Heart left ventricle (tissue), 16 donors: ENCODE data around the gene P2RX6. TPM values are rescaled to one million over a fixed set of nuclear protein-coding genes. Genes with fewer than 3 reads are reported as not detected.
"Not testable (repeated sequence)": the region's sequence is repeated elsewhere in the genome, so short reads cannot be mapped to it uniquely, and the experiment has no call there.

ENCODE experiments used
- ATAC-seq, 4 donors: fragments of 200-7000 bp; cut with Tn5 transposase; one replicate each; pipeline ENCODE4 v1.9.1; 2020 to 2022; ENCODE audit warnings: moderate library complexity in 4 of 4, mild to moderate bottlenecking in 3 of 4, moderate number of reproducible peaks in 1 of 4
- DNase-seq, 5 donors: peaks; one replicate each; pipeline ENCODE4 v3.0.0-alpha.2; 2020
- H3K27ac ChIP-seq, 12 donors: fragments of 200-600 bp; sonication (generic) in 4 of 12; one replicate each; pipeline versions ENCODE4 v1.5.0 to v1.8.0; 2016 to 2022; ENCODE audit warnings: mild to moderate bottlenecking in 2 of 12
- H3K27me3 ChIP-seq, 9 donors: fragments of 200-600 bp; sonication (generic) in 2 of 9; one replicate each; pipeline versions ENCODE4 v1.5.1 to v1.8.0; 2016 to 2022; ENCODE audit warnings: mild to moderate bottlenecking in 3 of 9
- H3K36me3 ChIP-seq, 9 donors: fragments of 200-600 bp; sonication (generic) in 2 of 9; one replicate each; pipeline versions ENCODE4 v1.5.0 to v1.8.0; 2018 to 2022; ENCODE audit warnings: mild to moderate bottlenecking in 2 of 9
- H3K4me1 ChIP-seq, 12 donors: fragments of 200-600 bp; sonication (generic) in 4 of 12; one replicate each; pipeline versions ENCODE4 v1.5.0 to v1.8.0; 2016 to 2022; ENCODE audit warnings: mild to moderate bottlenecking in 3 of 12
- H3K4me3 ChIP-seq, 12 donors: fragments of 200-600 bp; sonication (generic) in 4 of 12; one replicate each; pipeline versions ENCODE4 v1.5.0 to v1.8.0; 2017 to 2022; ENCODE audit warnings: mild to moderate bottlenecking in 9 of 12, moderate library complexity in 4 of 12
- H3K9me3 ChIP-seq, 12 donors: fragments of 200-600 bp; sonication (generic) in 4 of 12; one replicate each; pipeline versions ENCODE4 v1.5.0 to v1.8.0; 2016 to 2022; ENCODE audit warnings: mild to moderate bottlenecking in 1 of 12
- POLR2A ChIP-seq, 2 donors: fragments of 450-650 bp; IDR thresholded peaks; one replicate each; pipeline ENCODE4 v1.6.1; 2017; ENCODE audit warnings: antibody characterized with exemption in 2 of 2, mild to moderate bottlenecking in 2 of 2, moderate library complexity in 2 of 2
- WGBS, 4 donors: extraction: QIAGEN DNeasy Blood & Tissue Kit in 2 of 4; methylation state at CpG; one replicate each; pipeline versions ENCODE4 v1.1.5 to v1.1.7; 2013 to 2018; 5-methylcytosine and 5-hydroxymethylcytosine counted together
- intact Hi-C, 10 donors: fragments of 100-400 bp; cut with DNase I; formaldehyde crosslinking; loops; one replicate each; pipeline versions ENCODE4 v1.11.1 to v1.14.2; 2022
- polyA plus RNA-seq, 2 donors: library from polyadenylated mRNA; stranded (reverse); fragments of 200-250 nt; gene quantifications; one replicate each; pipeline ENCODE4 v1.2.3, GENCODE V29; 2013
- total RNA-seq, 9 donors: library from RNA; depleted of rRNA in 2 of 9; stranded (reverse); fragments of >200 nt in 2 of 9; fragmentation: NEBNext Ultra II Directional in 3 of 9; extraction: Animal tissue kit (Norgen Biotek cat#: 25700) in 3 of 9; gene quantifications; one replicate each; pipeline versions ENCODE4 v1.1.0 to v1.2.4, GENCODE V29; 2016 to 2023
- TF ChIP-seq, protein P1 (sequence below), 12 donors: fragments of 200-600 bp; sonication (generic) in 4 of 12; IDR thresholded peaks; one replicate each; pipeline versions ENCODE4 v1.5.0 to v1.8.0; 2018 to 2022; ENCODE audit warnings: antibody characterized with exemption in 12 of 12, mild to moderate bottlenecking in 5 of 12
- donor health status: ischemic (EF 13 %, LVEDD 7.1; RV severe dilation, severe dysfunction).
- donor health status: healthy with polysubstance abuse.
- donor health status: DM: no; HTN: yes; CAD: no.
- donor health status: DM: no; HTN: no; CAD: no.
- donor health status: ischemic (EF 25% LVEDD 6.9; RV normal size, moderate dysfunction).
- donor health status: ischemic (EF 25% LVEDD 5.7; RV mildly dilated, moderate dysfunction).
- donor health status: healthy.
- donor health status: DM: yes; HTN: yes; CAD: no.
- donor health status: ischemic (EF 35%, LVEDD 5.7; RV mildly dilated, moderate dysfunction).
- donor health status: nonischemic (EF 11% LVEDD 7.7; RV severe dilation, severe dysfunction).
- donor health status: DM: yes; HTN: yes; CAD: no.
- donor health status: PGD.
- donor health status: ischemic (EF 29% LVEDD 5.4; RV normal size, mild dysfunction).
- donor health status: nonischemic (EF 23%, LVEDD 6.1; RV moderate dilation, normal function).

P2RX6 gene
- total and polyA plus RNA-seq, 11 donors: 0.06 to 4.8 (median 1.5) TPM

DNA sequence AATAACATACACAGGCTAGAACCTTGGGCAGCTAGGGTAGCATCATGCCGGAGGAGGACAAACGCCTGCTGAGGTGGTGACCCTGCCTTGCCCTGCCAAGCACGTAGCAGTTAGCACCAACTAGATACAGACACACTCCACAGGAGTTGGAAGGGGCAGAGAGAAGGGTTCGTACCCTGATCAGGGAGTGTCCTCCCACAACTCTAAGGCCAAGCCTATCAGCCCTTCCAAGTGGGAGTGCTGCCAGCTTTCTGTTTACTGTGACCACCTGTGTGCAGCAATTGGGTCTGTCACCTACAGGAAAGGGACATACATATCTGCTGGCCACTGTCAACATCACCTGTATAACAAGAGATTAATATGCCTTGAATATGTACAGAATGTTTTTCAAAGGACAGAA, 11.2 kb upstream of the P2RX6 start:
- intact Hi-C loops: loop anchor here in 3 of 10 donors (5.0 to 10.0 kb wide), 2 partner anchors 86 to 149 kb away; partner anchors contain the start of genes PI4KA (in 2 of the 3), SNAP29 (in 2 of the 3) and CRKL (in 1 of the 3)
- H3K27ac ChIP-seq: peak overlapping the region in 2 of 12 donors; percentile 94 to 98

DNA sequence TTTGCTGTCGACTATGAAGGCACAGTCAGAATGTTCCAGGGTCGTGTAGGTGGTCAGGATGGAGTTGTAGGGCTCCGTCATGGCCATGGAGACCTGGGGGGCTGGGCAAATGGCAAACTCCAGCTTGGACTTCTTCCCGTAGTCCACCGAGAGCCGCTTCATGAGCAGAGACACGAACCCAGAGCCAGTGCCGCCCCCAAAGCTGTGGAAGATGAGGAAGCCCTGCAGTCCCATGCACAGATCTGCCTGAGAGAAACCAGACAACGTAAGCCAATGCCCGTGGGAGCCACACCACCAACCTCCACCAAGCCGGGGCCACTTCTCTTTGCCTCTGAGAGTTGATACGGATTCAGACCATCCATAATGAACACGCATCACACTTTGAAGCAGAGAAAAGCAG, 5.8 kb upstream of the P2RX6 start:
- not testable (repeated sequence) for H3K27ac ChIP-seq, DNase-seq, H3K36me3 ChIP-seq, H3K9me3 ChIP-seq, H3K4me3 ChIP-seq, ATAC-seq, H3K27me3 ChIP-seq, H3K4me1 ChIP-seq
- 85 to 89% (median 86%) methylated on average over 9 to 13 of the region's 13 CpGs for WGBS, 4 donors
- intact Hi-C loops: loop anchor here in 2 of 10 donors (10.0 kb wide), 1 partner anchor 154 kb away; the partner anchor contains the start of genes PI4KA (in 2 of the 2) and SNAP29 (in 2 of the 2)

More for the DNA sequence above, 11.2 kb upstream of the P2RX6 start:
- H3K27me3 ChIP-seq: no peaks in the 10 kb centered on the region
- no peak overlapping the region for H3K4me3 ChIP-seq
- H3K4me1 ChIP-seq: peaks cover 3 to 36% (median 30%) of the 10 kb centered on the region in 12 donors
- H3K9me3 ChIP-seq: no peaks in the 10 kb centered on the region
- no peak for ATAC-seq
- 79 to 89% (median 85%) methylated on average over 4 of the region's 4 CpGs for WGBS, 4 donors
- peaks cover 0 to 17% (median 15%) of the 10 kb centered on the region in 9 donors for H3K36me3 ChIP-seq
- TF ChIP-seq, protein P1, sequence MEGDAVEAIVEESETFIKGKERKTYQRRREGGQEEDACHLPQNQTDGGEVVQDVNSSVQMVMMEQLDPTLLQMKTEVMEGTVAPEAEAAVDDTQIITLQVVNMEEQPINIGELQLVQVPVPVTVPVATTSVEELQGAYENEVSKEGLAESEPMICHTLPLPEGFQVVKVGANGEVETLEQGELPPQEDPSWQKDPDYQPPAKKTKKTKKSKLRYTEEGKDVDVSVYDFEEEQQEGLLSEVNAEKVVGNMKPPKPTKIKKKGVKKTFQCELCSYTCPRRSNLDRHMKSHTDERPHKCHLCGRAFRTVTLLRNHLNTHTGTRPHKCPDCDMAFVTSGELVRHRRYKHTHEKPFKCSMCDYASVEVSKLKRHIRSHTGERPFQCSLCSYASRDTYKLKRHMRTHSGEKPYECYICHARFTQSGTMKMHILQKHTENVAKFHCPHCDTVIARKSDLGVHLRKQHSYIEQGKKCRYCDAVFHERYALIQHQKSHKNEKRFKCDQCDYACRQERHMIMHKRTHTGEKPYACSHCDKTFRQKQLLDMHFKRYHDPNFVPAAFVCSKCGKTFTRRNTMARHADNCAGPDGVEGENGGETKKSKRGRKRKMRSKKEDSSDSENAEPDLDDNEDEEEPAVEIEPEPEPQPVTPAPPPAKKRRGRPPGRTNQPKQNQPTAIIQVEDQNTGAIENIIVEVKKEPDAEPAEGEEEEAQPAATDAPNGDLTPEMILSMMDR (IDR thresholded peaks at IDR 0.05): no peak
- no peak for TF ChIP-seq POLR2A (IDR thresholded peaks at IDR 0.05)
- no peak for DNase-seq

DNA sequence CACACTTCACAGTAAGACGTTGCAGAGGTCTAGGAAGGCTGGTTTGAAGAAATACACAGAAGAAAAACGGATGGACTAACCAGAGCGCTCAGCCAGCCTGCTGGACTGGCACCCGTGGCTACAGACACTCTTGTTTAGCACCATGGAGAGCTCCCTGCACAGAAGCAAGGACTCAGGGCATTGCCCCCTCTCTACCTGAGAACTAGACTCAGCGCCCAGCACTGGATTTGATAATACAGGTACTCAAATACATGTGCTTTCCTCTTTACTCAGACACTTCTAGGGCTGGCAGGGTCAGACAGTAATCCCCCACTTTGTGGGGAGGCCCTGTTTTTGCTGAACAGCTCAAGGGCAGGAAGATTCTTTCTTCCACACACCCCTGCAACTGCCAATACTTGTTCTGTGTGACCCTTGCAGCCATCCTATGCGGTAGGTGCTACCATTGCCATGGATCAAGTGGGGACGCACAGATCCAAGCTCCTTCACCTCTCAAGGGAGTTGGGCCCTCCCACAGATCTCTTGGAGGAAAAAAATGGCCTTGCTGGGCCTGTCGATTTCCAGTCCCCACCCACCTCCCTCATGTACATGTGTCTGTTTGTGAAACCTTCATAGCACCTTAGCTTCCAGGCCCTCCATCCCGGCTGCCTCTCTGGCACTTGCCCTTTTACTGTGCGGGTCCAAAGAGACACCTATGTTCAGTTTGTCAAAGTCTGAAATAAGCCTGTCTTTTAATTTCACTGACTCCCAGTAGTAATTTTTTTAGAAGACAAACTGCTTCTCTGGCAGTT, 5.1 kb upstream of the P2RX6 start:
- 44 to 65% (median 54%) methylated on average over 10 of the region's 10 CpGs for WGBS, 4 donors
- no peak overlapping the region for H3K27ac ChIP-seq
- H3K27me3 ChIP-seq: no peaks in the 10 kb centered on the region
- no peaks in the 10 kb centered on the region for H3K36me3 ChIP-seq
- TF ChIP-seq, protein P1 (IDR thresholded peaks at IDR 0.05): no peak
- no peak for TF ChIP-seq POLR2A (IDR thresholded peaks at IDR 0.05)
- H3K9me3 ChIP-seq: no peaks in the 10 kb centered on the region
- ATAC-seq (peak in 2 of 4 donors; percentile 34 to 37), DNase-seq (no peak)
- peaks cover 3 to 15% (median 12%) of the 10 kb centered on the region in 12 donors for H3K4me1 ChIP-seq
- intact Hi-C loops: loop anchor here in 3 of 10 donors (5.0 to 10.0 kb wide), 4 partner anchors 37 to 155 kb away; partner anchors contain the start of genes PI4KA (in 2 of the 3), SNAP29 (in 2 of the 3), AIFM3 (in 1 of the 3) and LRRC74B (in 1 of the 3)
- no peak overlapping the region for H3K4me3 ChIP-seq

DNA sequence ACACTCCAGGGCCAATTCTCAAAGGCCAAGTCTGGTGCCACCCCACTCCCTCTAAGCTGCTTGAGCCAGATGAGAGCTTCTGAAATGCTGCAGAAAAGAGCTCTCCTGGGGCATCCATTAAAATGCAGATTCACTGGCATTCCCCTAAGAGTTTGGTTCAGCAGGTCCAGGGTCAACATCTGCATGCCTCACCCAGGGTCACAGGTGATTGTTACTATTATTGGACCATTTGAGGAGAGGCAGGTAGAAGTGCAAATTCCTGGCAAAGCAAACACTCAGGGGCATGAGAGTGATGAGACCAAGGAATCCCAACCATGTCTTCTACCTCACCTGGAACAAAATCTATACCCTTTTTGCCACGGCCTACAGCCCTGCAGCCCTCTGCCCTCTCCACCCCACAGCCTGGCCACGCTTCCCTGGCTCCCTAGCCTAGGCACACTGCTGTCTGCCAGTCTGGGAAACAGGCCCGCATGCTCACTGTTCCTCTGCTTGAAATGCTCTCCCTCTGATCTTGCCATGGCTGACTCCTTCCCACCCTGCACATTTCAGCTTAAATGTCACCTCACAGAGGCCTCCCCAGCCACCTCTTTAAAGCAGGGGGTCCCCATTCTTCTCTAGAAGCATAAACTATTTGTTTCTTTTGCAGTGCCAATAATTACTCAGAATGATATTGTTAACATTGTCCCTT, 4.4 kb upstream of the P2RX6 start:
- Histone ChIP-seq H3K27me3 (no peaks in the 10 kb centered on the region), H3K9me3 (no peaks in the 10 kb centered on the region), H3K27ac (no peak overlapping the region), H3K4me3 (no peak overlapping the region), H3K36me3 (no peaks in the 10 kb centered on the region), H3K4me1 (peaks cover 3 to 22% (median 18%) of the 10 kb centered on the region in 12 donors)
- ATAC-seq: no peak
- intact Hi-C loops: loop anchor here in 1 of 10 donors (5.0 to 10.0 kb wide), 3 partner anchors 37 to 126 kb away; partner anchors contain the start of genes AIFM3 and LRRC74B
- no peak for DNase-seq
- TF ChIP-seq, protein P1 (IDR thresholded peaks at IDR 0.05): no peak
- no peak for TF ChIP-seq POLR2A (IDR thresholded peaks at IDR 0.05)
- WGBS, 4 donors: 91 to 100% (median 96%) methylated on average over 3 of the region's 3 CpGs
